Panc1 (cell line): ENCODE results near the gene ACIN1. TPM values are rescaled to one million over a fixed set of nuclear protein-coding genes. Genes with fewer than 3 reads are reported as not detected.

Experiments used
- ATAC-seq: fragments of 200-7000 bp; cut with Tn5 transposase; 2 replicates; pipeline ENCODE4 v1.9.1; 2020; ENCODE audit warnings: mild to moderate bottlenecking, moderate library complexity
- BruUV-seq: library from RNA; stranded (reverse); fragments of 400-500 nt; replicated peaks from 2 replicates; lab custom pipeline; 2021; lab: Mats Ljungman, UMichigan
- CTCF ChIA-PET: fragments of 300-600 bp; sonication (Branson Sonifier 250); formaldehyde crosslinking; loops from one replicate; lab custom pipeline; 2022; ENCODE audit warnings: antibody characterized with exemption; lab: Charles Lee
- POLR2A ChIA-PET: fragments of 300-600 bp; sonication (Branson Sonifier 250); formaldehyde crosslinking; loops from one replicate; lab custom pipeline; 2022; ENCODE audit warnings: antibody characterized with exemption; lab: Charles Lee
- DNase-seq: peaks from one replicate; pipeline ENCODE4 v3.0.0-alpha.2; 2010; ENCODE audit warnings: low read depth, low spot score
- H3K27ac ChIP-seq: 2 replicates; pipeline ENCODE4 v1.5.1; 2011; ENCODE audit warnings: mild to moderate bottlenecking, low read length, inconsistent platforms
- H3K27me3 ChIP-seq: fragments of 200-500 bp; sonication (Bioruptor generic); 2 replicates; pipeline ENCODE4 v1.6.0; 2014; ENCODE audit warnings: low read length, inconsistent platforms; ENCODE audit not compliant: control insufficient read depth, insufficient read depth
- H3K36me3 ChIP-seq: fragments of 200-500 bp; sonication (Bioruptor generic); 2 replicates; pipeline ENCODE4 v1.5.1; 2014; ENCODE audit warnings: inconsistent platforms, mild to moderate bottlenecking, low read length, moderate library complexity; ENCODE audit not compliant: control insufficient read depth, insufficient read depth
- H3K4me1 ChIP-seq: 2 replicates; pipeline ENCODE4 v1.5.1; 2011; ENCODE audit warnings: inconsistent platforms, mild to moderate bottlenecking, low read length, moderate library complexity; ENCODE audit not compliant: control insufficient read depth, insufficient read depth
- H3K4me3 ChIP-seq, 2 experiments: 2 replicates each; pipeline ENCODE4 v1.5.1; 2011 to 2012; ENCODE audit warnings: low read depth in 2 of 2, low read length in 2 of 2, mild to moderate bottlenecking in 2 of 2, inconsistent platforms in 1 of 2, moderate library complexity in 1 of 2
- H3K9me3 ChIP-seq: fragments of 200-500 bp; sonication (Bioruptor generic); 2 replicates; pipeline ENCODE4 v1.5.1; 2014; ENCODE audit warnings: low read depth, mild to moderate bottlenecking, inconsistent platforms, low read length, moderate library complexity; ENCODE audit not compliant: control insufficient read depth, insufficient read depth
- POLR2AphosphoS5 ChIP-seq: IDR thresholded peaks from 2 replicates; pipeline ENCODE4 v1.6.1; 2012; ENCODE audit warnings: mild to moderate bottlenecking, low read depth, low read length, moderate library complexity
- SIN3A ChIP-seq: IDR thresholded peaks from 2 replicates; pipeline ENCODE4 v1.6.1; 2012; ENCODE audit warnings: low read depth, mild to moderate bottlenecking, low read length, moderate library complexity, borderline replicate concordance; ENCODE audit not compliant: insufficient read depth
- TCF7L2 ChIP-seq: IDR thresholded peaks from 2 replicates; pipeline ENCODE4 v1.6.1; 2011; ENCODE audit warnings: mild to moderate bottlenecking, low read depth, low read length, inconsistent platforms
- in situ Hi-C: cut with HindIII; loops from 2 replicates; pipeline ENCODE4 v1.10.0; 2016; ENCODE audit warnings: low sequenced_read_pairs, low pct_unique_long_range_greater_than_20kb
- intact Hi-C: fragments of 100-400 bp; cut with micrococcal nuclease; formaldehyde crosslinking; loops from one replicate; pipeline ENCODE4 v1.10.0; 2022; ENCODE audit not compliant: unreplicated experiment
- total RNA-seq: library from RNA; stranded (reverse); gene quantifications from one replicate; pipeline ENCODE4 v1.2.1, GENCODE V29; 2021; ENCODE audit not compliant: unreplicated experiment
- TF ChIP-seq, protein P1 (sequence below), 2 experiments: IDR thresholded peaks; 2 replicates each; pipeline ENCODE4 v1.6.1; 2011 to 2012; ENCODE audit warnings: low read depth in 2 of 2, control low read depth in 1 of 2, low read length in 1 of 2, mild to moderate bottlenecking in 1 of 2, moderate library complexity in 1 of 2; ENCODE audit not compliant: insufficient read depth in 1 of 2
- TF ChIP-seq, protein P2 (sequence below): fragments of 450-650 bp; IDR thresholded peaks from 2 replicates; pipeline ENCODE4 v1.5.1; 2017; ENCODE audit warnings: mild to moderate bottlenecking

The ACIN1 gene
- total RNA-seq, 1 experiment from 2014 or later, result 162 TPM

DNA sequence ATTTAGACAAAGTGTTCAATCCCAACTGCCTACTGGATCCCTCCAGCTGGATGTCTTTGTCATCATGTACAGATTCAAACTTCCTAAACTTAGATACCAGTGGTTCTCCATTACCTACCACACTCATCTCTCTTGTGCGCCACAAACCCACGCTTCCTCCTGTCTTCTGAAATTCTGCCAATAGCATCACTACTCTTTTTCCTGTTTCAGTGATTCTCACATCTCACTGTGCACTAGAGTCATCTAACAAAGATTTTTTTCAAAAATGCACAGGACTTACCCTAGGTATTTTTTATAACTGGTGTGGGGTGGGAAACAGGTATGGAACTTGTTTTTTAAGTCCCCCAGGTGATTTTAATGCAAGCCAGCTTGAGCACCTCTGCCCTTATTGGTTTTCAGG is 66.1 kb downstream of the ACIN1 start:
- ChIA-PET POLR2A (no interaction called here), CTCF (no interaction called here)
- in situ Hi-C loops (no loop called here), intact Hi-C loops (no loop called here)
- no peak overlapping the region for H3K4me3 ChIP-seq
- H3K36me3 ChIP-seq, result peaks cover 8% of the 10 kb centered on the region
- DNase-seq (no peak), ATAC-seq (no peak)
- no peaks in the 10 kb centered on the region for H3K9me3 ChIP-seq
- no peaks in the 10 kb centered on the region for H3K27me3 ChIP-seq
- H3K4me1 ChIP-seq, result no peaks in the 10 kb centered on the region
- TSS peak; percentile 45 for BruUV-seq
- TF ChIP-seq, protein P1, sequence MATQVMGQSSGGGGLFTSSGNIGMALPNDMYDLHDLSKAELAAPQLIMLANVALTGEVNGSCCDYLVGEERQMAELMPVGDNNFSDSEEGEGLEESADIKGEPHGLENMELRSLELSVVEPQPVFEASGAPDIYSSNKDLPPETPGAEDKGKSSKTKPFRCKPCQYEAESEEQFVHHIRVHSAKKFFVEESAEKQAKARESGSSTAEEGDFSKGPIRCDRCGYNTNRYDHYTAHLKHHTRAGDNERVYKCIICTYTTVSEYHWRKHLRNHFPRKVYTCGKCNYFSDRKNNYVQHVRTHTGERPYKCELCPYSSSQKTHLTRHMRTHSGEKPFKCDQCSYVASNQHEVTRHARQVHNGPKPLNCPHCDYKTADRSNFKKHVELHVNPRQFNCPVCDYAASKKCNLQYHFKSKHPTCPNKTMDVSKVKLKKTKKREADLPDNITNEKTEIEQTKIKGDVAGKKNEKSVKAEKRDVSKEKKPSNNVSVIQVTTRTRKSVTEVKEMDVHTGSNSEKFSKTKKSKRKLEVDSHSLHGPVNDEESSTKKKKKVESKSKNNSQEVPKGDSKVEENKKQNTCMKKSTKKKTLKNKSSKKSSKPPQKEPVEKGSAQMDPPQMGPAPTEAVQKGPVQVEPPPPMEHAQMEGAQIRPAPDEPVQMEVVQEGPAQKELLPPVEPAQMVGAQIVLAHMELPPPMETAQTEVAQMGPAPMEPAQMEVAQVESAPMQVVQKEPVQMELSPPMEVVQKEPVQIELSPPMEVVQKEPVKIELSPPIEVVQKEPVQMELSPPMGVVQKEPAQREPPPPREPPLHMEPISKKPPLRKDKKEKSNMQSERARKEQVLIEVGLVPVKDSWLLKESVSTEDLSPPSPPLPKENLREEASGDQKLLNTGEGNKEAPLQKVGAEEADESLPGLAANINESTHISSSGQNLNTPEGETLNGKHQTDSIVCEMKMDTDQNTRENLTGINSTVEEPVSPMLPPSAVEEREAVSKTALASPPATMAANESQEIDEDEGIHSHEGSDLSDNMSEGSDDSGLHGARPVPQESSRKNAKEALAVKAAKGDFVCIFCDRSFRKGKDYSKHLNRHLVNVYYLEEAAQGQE (IDR thresholded peaks at IDR 0.05; ENCODE audit: insufficient read depth in 1 of 2, low read depth in 2 of 2, low read length in 1 of 2), result no peak
- TF ChIP-seq, protein P2, sequence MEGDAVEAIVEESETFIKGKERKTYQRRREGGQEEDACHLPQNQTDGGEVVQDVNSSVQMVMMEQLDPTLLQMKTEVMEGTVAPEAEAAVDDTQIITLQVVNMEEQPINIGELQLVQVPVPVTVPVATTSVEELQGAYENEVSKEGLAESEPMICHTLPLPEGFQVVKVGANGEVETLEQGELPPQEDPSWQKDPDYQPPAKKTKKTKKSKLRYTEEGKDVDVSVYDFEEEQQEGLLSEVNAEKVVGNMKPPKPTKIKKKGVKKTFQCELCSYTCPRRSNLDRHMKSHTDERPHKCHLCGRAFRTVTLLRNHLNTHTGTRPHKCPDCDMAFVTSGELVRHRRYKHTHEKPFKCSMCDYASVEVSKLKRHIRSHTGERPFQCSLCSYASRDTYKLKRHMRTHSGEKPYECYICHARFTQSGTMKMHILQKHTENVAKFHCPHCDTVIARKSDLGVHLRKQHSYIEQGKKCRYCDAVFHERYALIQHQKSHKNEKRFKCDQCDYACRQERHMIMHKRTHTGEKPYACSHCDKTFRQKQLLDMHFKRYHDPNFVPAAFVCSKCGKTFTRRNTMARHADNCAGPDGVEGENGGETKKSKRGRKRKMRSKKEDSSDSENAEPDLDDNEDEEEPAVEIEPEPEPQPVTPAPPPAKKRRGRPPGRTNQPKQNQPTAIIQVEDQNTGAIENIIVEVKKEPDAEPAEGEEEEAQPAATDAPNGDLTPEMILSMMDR, result no peak
- TF ChIP-seq SIN3A (no peak), POLR2AphosphoS5 (no peak), TCF7L2 (no peak)
- no peak overlapping the region for H3K27ac ChIP-seq

DNA sequence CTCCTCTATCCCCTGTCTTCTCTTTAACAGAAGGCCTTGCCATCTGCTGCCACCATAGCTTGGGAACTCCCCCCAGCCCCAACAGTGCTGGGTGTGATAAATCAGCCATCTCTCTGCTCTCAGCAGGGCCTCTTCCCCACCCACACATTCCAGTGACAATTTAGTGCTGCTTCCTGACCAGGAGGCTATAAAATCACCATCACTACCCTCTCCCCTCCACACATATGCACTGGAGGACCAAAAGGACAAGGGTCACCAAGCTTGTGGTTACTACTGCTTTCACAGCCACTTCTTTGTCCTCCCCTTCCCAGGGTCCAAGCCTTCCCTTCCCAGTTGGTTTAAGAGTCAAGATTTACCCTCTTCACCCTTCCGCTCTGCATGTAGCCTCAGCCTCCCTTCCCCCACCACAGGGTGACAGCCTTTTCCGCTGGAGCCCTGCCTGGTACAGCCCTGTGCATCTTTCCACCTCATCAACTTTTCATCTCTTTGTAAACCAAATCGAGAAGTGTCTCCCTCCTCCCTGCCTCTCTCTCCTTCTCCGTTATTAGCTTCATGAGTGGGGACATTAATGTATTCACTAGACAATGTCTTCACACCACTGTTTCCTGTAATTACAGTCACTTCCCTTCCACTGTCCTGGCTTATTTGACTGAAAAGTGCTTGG is 69.7 kb downstream of the ACIN1 start:
- no TSS peak for BruUV-seq
- Histone ChIP-seq H3K4me3 (no peak overlapping the region), H3K9me3 (no peaks in the 10 kb centered on the region), H3K27me3 (no peaks in the 10 kb centered on the region), H3K27ac (no peak overlapping the region), H3K4me1 (no peaks in the 10 kb centered on the region), H3K36me3 (no peaks in the 10 kb centered on the region; the same call in 1 of the 2 replicates)
- ChIA-PET POLR2A (no interaction called here), CTCF (interaction anchor here (1.0 kb wide), 1 partner anchor 52 kb away, joined by 3 read pairs; no protein-coding TSS in a partner anchor)
- in situ Hi-C loops (no loop called here), intact Hi-C loops (no loop called here)
- TF ChIP-seq POLR2AphosphoS5 (0 out of 2 replicates have a peak, but pooled peaks have one; percentile 34), TCF7L2 (no peak), SIN3A (no peak)
- no peak for DNase-seq
- no peak for ATAC-seq

DNA sequence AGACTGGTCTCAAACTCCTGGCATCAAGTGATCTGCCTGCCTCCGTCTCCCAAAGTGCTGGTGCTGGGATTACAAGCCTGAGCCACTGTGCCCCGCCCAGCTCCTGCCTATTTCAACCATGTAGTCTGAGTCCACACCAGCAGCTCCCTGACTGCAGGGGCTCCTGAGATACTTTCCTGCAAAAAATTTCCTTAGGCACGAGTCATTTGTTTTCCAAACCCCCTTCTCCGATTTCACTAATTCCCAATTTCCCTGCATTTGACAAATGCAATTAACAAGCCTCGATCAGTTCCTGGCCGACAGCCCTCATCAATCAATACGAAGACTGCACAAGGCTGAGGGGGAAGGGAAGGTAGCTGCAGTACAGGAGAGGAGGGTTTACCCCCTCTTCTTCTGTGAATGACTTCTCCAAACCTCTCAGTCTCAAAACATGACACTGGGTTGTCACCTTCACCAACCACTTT is 70.3 kb downstream of the ACIN1 start:
- CTCF ChIA-PET, result interaction anchor here (0.6 to 1.0 kb wide), 2 partner anchors 52 to 141 kb away, joined by 3 read pairs; no protein-coding TSS in a partner anchor
- TF ChIP-seq, protein P2, result no peak
- no peak for TF ChIP-seq POLR2AphosphoS5
- no peak for TF ChIP-seq SIN3A
- TF ChIP-seq TCF7L2, result no peak
- TF ChIP-seq, protein P1 (IDR thresholded peaks at IDR 0.05; ENCODE audit: insufficient read depth in 1 of 2, low read depth in 2 of 2, low read length in 1 of 2), result no peak

More for the DNA sequence above, 70.3 kb downstream of the ACIN1 start:
- Histone ChIP-seq H3K27ac (no peak overlapping the region), H3K4me3 (no peak overlapping the region), H3K4me1 (no peaks in the 10 kb centered on the region), H3K9me3 (no peaks in the 10 kb centered on the region), H3K36me3 (no peaks in the 10 kb centered on the region; the same call in 1 of the 2 replicates), H3K27me3 (no peaks in the 10 kb centered on the region)
- POLR2A ChIA-PET, result no interaction called here
- BruUV-seq, result no TSS peak
- in situ Hi-C loops, result no loop called here
- DNase-seq (no peak), ATAC-seq (no peak)
- intact Hi-C loops, result no loop called here
